Measurements from ENCODE around the gene RNASE9.

DNA sequence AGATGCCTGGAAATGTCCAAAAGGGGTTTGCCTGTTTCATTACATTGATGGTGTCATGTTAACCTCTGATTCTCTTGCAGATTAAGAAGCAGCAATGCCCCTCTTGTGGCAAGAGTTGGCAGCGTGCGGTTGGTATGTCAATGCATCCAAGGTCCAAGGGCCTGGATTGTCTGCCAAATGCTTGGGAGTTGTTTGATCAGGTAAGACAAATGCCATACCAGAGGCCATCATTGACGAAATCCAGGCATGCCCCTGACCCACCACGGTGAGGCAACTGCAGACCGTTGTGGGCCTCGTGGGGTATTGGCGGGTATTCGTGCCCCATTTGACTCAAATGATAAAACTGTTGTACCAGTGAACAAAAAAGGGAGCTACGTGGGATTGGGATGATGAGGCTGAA lies 41.7 kb upstream of the RNASE9 start:
- TF ChIP-seq, protein P1, sequence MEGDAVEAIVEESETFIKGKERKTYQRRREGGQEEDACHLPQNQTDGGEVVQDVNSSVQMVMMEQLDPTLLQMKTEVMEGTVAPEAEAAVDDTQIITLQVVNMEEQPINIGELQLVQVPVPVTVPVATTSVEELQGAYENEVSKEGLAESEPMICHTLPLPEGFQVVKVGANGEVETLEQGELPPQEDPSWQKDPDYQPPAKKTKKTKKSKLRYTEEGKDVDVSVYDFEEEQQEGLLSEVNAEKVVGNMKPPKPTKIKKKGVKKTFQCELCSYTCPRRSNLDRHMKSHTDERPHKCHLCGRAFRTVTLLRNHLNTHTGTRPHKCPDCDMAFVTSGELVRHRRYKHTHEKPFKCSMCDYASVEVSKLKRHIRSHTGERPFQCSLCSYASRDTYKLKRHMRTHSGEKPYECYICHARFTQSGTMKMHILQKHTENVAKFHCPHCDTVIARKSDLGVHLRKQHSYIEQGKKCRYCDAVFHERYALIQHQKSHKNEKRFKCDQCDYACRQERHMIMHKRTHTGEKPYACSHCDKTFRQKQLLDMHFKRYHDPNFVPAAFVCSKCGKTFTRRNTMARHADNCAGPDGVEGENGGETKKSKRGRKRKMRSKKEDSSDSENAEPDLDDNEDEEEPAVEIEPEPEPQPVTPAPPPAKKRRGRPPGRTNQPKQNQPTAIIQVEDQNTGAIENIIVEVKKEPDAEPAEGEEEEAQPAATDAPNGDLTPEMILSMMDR (conservative IDR thresholded peaks at IDR 0.05 in 1 of 2, IDR thresholded peaks at IDR 0.05 in 1 of 2; ENCODE audit: low read depth in 1 of 2, low read length in 2 of 2) = no peak
- no peak for TF ChIP-seq EZH2 (IDR thresholded peaks at IDR 0.05; ENCODE audit: low read length, missing control alignments)

Data from fibroblast of lung (primary cell).